Measurements from ENCODE around the gene TNFAIP8L3. TPM values are rescaled to one million over a fixed set of nuclear protein-coding genes. Genes with fewer than 3 reads are reported as not detected.

Gene TNFAIP8L3
- total RNA-seq, 1 donor from 2014 or later = not detected

- no peaks in the 10 kb centered on the region for H3K9me3 ChIP-seq (ENCODE audit: low read depth)
- no peak overlapping the region for H3K9ac ChIP-seq
- H3K4me3 ChIP-seq = no peak overlapping the region
- no peaks in the 10 kb centered on the region for H3F3A ChIP-seq (ENCODE audit: low read depth)
- no peaks in the 10 kb centered on the region for H3K79me2 ChIP-seq (ENCODE audit: low read depth)
- H4K20me1 ChIP-seq (ENCODE audit: low read depth) = no peaks in the 10 kb centered on the region
- no peak overlapping the region for H2AFZ ChIP-seq (replicated peaks)
- H3K4me2 ChIP-seq = no peak overlapping the region
- H3K4me1 ChIP-seq = peaks cover under 1% of the 10 kb centered on the region
- Mint-ChIP-seq H3K27me3 (ENCODE audit: insufficient read depth, low read depth) (peaks cover 4% of the 10 kb centered on the region), H3K4me1 (peaks cover 2% of the 10 kb centered on the region), H3K36me3 (no peaks in the 10 kb centered on the region), H3K4me3 (no peak overlapping the region), H3K9me3 (no peaks in the 10 kb centered on the region), H3K27ac (no peak overlapping the region)
- H3K27ac ChIP-seq = no peak overlapping the region
- DNase-seq (ENCODE audit: low spot score) = no peak
- no peaks in the 10 kb centered on the region for H3K27me3 ChIP-seq
- TF ChIP-seq EZH2phosphoT487 (IDR thresholded peaks at IDR 0.05) (no peak), CTCF (IDR thresholded peaks at IDR 0.05) (no peak), EZH2 (IDR thresholded peaks at IDR 0.05) (no peak)
- no peaks in the 10 kb centered on the region for H3K36me3 ChIP-seq
These were observed 29.4 kb downstream of the TNFAIP8L3 start for GRCh38 chr15:51065261-51065660.

GRCh38 chr15:51062736-51063135 lies 32.0 kb downstream of the TNFAIP8L3 start:
- Histone ChIP-seq H4K20me1 (ENCODE audit: low read depth) (no peaks in the 10 kb centered on the region), H3K79me2 (ENCODE audit: low read depth) (no peaks in the 10 kb centered on the region), H3F3A (ENCODE audit: low read depth) (no peaks in the 10 kb centered on the region), H3K36me3 (no peaks in the 10 kb centered on the region), H3K9ac (no peak overlapping the region), H2AFZ (replicated peaks) (no peak overlapping the region), H3K27me3 (no peaks in the 10 kb centered on the region), H3K4me1 (peaks cover 10% of the 10 kb centered on the region), H3K4me3 (no peak overlapping the region), H3K4me2 (no peak overlapping the region), H3K9me3 (ENCODE audit: low read depth) (no peaks in the 10 kb centered on the region), H3K27ac (no peak overlapping the region)
- Mint-ChIP-seq H3K9me3 (no peaks in the 10 kb centered on the region), H3K27ac (no peak overlapping the region), H3K4me3 (no peak overlapping the region), H3K36me3 (no peaks in the 10 kb centered on the region), H3K4me1 (peaks cover 14% of the 10 kb centered on the region), H3K27me3 (ENCODE audit: insufficient read depth, low read depth) (peaks cover 4% of the 10 kb centered on the region)
- TF ChIP-seq CTCF (IDR thresholded peaks at IDR 0.05) (no peak), EZH2phosphoT487 (IDR thresholded peaks at IDR 0.05) (no peak), EZH2 (IDR thresholded peaks at IDR 0.05) (no peak)
- DNase-seq (ENCODE audit: low spot score) = no peak

GRCh38 chr15:51060030-51060673 lies 34.6 kb downstream of the TNFAIP8L3 start:
- Histone ChIP-seq H4K20me1 (ENCODE audit: low read depth) (no peaks in the 10 kb centered on the region), H3K4me1 (peaks cover 10% of the 10 kb centered on the region), H3K9ac (no peak overlapping the region), H3K27ac (no peak overlapping the region), H3F3A (ENCODE audit: low read depth) (no peaks in the 10 kb centered on the region), H3K4me3 (no peak overlapping the region), H3K4me2 (no peak overlapping the region), H3K9me3 (ENCODE audit: low read depth) (no peaks in the 10 kb centered on the region), H3K79me2 (ENCODE audit: low read depth) (no peaks in the 10 kb centered on the region), H2AFZ (replicated peaks) (no peak overlapping the region), H3K36me3 (no peaks in the 10 kb centered on the region), H3K27me3 (no peaks in the 10 kb centered on the region)
- Mint-ChIP-seq H3K36me3 (no peaks in the 10 kb centered on the region), H3K27ac (no peak overlapping the region), H3K4me1 (peaks cover 14% of the 10 kb centered on the region), H3K27me3 (ENCODE audit: insufficient read depth, low read depth) (peaks cover 9% of the 10 kb centered on the region), H3K9me3 (no peaks in the 10 kb centered on the region), H3K4me3 (no peak overlapping the region)
- DNase-seq (ENCODE audit: low spot score) = no peak
- TF ChIP-seq EZH2phosphoT487 (IDR thresholded peaks at IDR 0.05) (no peak), CTCF (IDR thresholded peaks at IDR 0.05) (no peak), EZH2 (IDR thresholded peaks at IDR 0.05) (no peak)

Measured in neural progenitor cell (in vitro differentiated cells).